OCI-LY3 (cell line): ENCODE measurements around the gene KRTAP10-9.

Experiments used
- CTCF ChIP-seq: fragments of 200-600, 300-600 bp; sonication (generic); IDR thresholded peaks from 2 replicates; pipeline ENCODE4 v1.5.1; 2014; ENCODE audit warnings: antibody characterized with exemption, low read length, low read depth
- EZH2phosphoT487 ChIP-seq: fragments of 200-600 bp; shearing (Covaris generic); IDR thresholded peaks from 2 replicates; pipeline ENCODE4 v1.6.1; 2018; ENCODE audit warnings: antibody characterized with exemption, mixed run types, low read depth

- TF ChIP-seq CTCF (no peak), EZH2phosphoT487 (no peak)
These were observed 28.8 kb upstream of the KRTAP10-9 start for GRCh38 chr21:44598061-44598460.
